A549 (cell line): ENCODE measurements around the gene SEMA4B. TPM values are rescaled to one million over a fixed set of nuclear protein-coding genes. Genes with fewer than 3 reads are reported as not detected.

Source experiments
- ATAC-seq, 2 experiments: fragments of 200-7000 bp in 1 of 2; fragments of >200 bp in 1 of 2; cut with Nextera tagmentation in 1 of 2; cut with Tn5 transposase in 1 of 2; 3 replicates each; pipeline versions ENCODE4 v1.8.0 to v1.9.1; 2018 to 2020; ENCODE audit warnings: mild to moderate bottlenecking in 1 of 2, moderate library complexity in 1 of 2
- CTCF ChIA-PET: fragments of 300-600 bp; sonication (Branson Sonifier 250); formaldehyde crosslinking; extraction: SDS; loops from one replicate; lab custom pipeline; 2021; ENCODE audit warnings: antibody characterized with exemption, inconsistent platforms; lab: Yijun Ruan, JAX
- POLR2A ChIA-PET: fragments of 350-600 bp; formaldehyde crosslinking; extraction: SDS; loops from one replicate; lab custom pipeline; 2021; ENCODE audit warnings: antibody characterized with exemption, inconsistent platforms; lab: Yijun Ruan, JAX
- DNase-seq, 2 experiments: peaks; one replicate each; pipeline versions ENCODE4 v3.0.0 to v3.0.0-alpha.2; 2011 to 2016; ENCODE audit warnings: low read depth in 1 of 2, low spot score in 1 of 2
- FAIRE-seq: peaks from 2 replicates; lab custom pipeline; 2011; peaks lifted over from hg19 to GRCh38; lab: Jason Lieb, UNC
- H3K27ac ChIP-seq, 2 experiments: fragments of >200 bp; sonication (Bioruptor Twin); formaldehyde crosslinking; 3 replicates each; pipeline ENCODE4 v1.5.1; 2016 to 2017
- H3K4me1 ChIP-seq: fragments of >200 bp; sonication (Bioruptor Twin); formaldehyde crosslinking; 3 replicates; pipeline ENCODE4 v1.6.1; 2016
- H3K4me2 ChIP-seq: fragments of >200 bp; sonication (Bioruptor Twin); formaldehyde crosslinking; 3 replicates; pipeline ENCODE4 v1.6.1; 2016
- H3K4me3 ChIP-seq: fragments of >200 bp; sonication (Bioruptor Twin); formaldehyde crosslinking; 3 replicates; pipeline ENCODE4 v1.5.1; 2016
- H3K9me3 ChIP-seq: fragments of >200 bp; sonication (Bioruptor Twin); formaldehyde crosslinking; 3 replicates; pipeline ENCODE4 v1.6.1; 2016
- CBX2 ChIP-seq: fragments of 200-600 bp; sonication (generic); IDR thresholded peaks from 2 replicates; pipeline ENCODE4 v1.6.1; 2016; ENCODE audit warnings: low read depth, mild to moderate bottlenecking, borderline replicate concordance
- CBX8 ChIP-seq: fragments of 200-600 bp; sonication (generic); IDR thresholded peaks from 2 replicates; pipeline ENCODE4 v1.6.1; 2016
- CHD2 ChIP-seq: fragments of 150-350 bp; IDR thresholded peaks from 2 replicates; pipeline ENCODE4 v1.6.1; 2014; ENCODE audit warnings: low read length; ENCODE audit not compliant: partially characterized antibody
- CHD4 ChIP-seq: fragments of 200-600 bp; sonication (generic); IDR thresholded peaks from 2 replicates; pipeline ENCODE4 v1.6.1; 2016; ENCODE audit warnings: antibody characterized with exemption, mild to moderate bottlenecking, borderline replicate concordance
- ESRRA ChIP-seq: fragments of 150-350 bp; IDR thresholded peaks from 2 replicates; pipeline ENCODE4 v1.6.1; 2014; ENCODE audit warnings: mild to moderate bottlenecking, low read length, borderline replicate concordance
- FOSB ChIP-seq: fragments of 250-450 bp; sonication (Bioruptor Pico); IDR thresholded peaks from 2 replicates; pipeline ENCODE4 v1.5.0; 2020; ENCODE audit warnings: mild to moderate bottlenecking, moderate library complexity
- FOSL2 ChIP-seq, 2 experiments: fragments of 450-650 bp in 1 of 2; fragments of >200 bp in 1 of 2; sonication (Bioruptor Twin) in 1 of 2; formaldehyde crosslinking; IDR thresholded peaks; 2 replicates each; pipeline versions ENCODE4 v1.5.0 to v1.6.1; 2016 to 2020; ENCODE audit warnings: mild to moderate bottlenecking in 1 of 2, moderate library complexity in 1 of 2
- FOXS1 ChIP-seq: fragments of 250-450 bp; sonication (Bioruptor Pico); IDR thresholded peaks from 2 replicates; pipeline ENCODE4 v1.5.0; 2020; ENCODE audit warnings: mild to moderate bottlenecking, moderate library complexity
- GATA3 ChIP-seq: IDR thresholded peaks from 2 replicates; pipeline ENCODE4 v1.6.1; 2012; ENCODE audit warnings: borderline replicate concordance
- HMGXB4 ChIP-seq: fragments of 250-450 bp; sonication (Bioruptor Pico); IDR thresholded peaks from 2 replicates; pipeline ENCODE4 v1.5.0; 2021; ENCODE audit warnings: mild to moderate bottlenecking, moderate library complexity, borderline replicate concordance
- JUN ChIP-seq, 2 experiments: fragments of >200 bp; sonication (Bioruptor Twin); formaldehyde crosslinking; IDR thresholded peaks; 2 replicates in 1 of 2; 3 replicates in 1 of 2; pipeline ENCODE4 v1.6.1; 2016 to 2017
- JUNB ChIP-seq: fragments of >200 bp; sonication (Bioruptor Twin); formaldehyde crosslinking; IDR thresholded peaks from 2 replicates; pipeline ENCODE4 v1.6.1; 2016
- KDM5A ChIP-seq: fragments of 200-600 bp; sonication (generic); IDR thresholded peaks from 2 replicates; pipeline ENCODE4 v1.6.1; 2016; ENCODE audit warnings: antibody characterized with exemption, mild to moderate bottlenecking
- MYC ChIP-seq: IDR thresholded peaks from 2 replicates; pipeline ENCODE4 v1.6.1; 2012; ENCODE audit warnings: mild to moderate bottlenecking, inconsistent platforms, low read length, improper control_type of control experiment, borderline replicate concordance
- NFE2L2 ChIP-seq: fragments of 150-350 bp; conservative IDR thresholded peaks from 2 replicates; pipeline ENCODE4 v1.6.1; 2014; ENCODE audit warnings: low read length
- NR3C1 ChIP-seq: fragments of >200 bp; sonication (Bioruptor Twin); formaldehyde crosslinking; IDR thresholded peaks from 3 replicates; pipeline ENCODE4 v1.6.1; 2017
- RAD21 ChIP-seq, 2 experiments: fragments of >200 bp in 1 of 2; sonication (Bioruptor Twin) in 1 of 2; formaldehyde crosslinking in 1 of 2; IDR thresholded peaks in 1 of 2; conservative IDR thresholded peaks in 1 of 2; 2 replicates in 1 of 2; 3 replicates in 1 of 2; pipeline ENCODE4 v1.6.1; 2012 to 2018; ENCODE audit warnings: inconsistent platforms in 1 of 2
- RARB ChIP-seq: fragments of 250-450 bp; sonication (Bioruptor Pico); IDR thresholded peaks from 2 replicates; pipeline ENCODE4 v1.8.0; 2021; ENCODE audit warnings: mild to moderate bottlenecking, moderate library complexity
- RCOR1 ChIP-seq: fragments of 150-350 bp; IDR thresholded peaks from 2 replicates; pipeline ENCODE4 v1.6.1; 2014; ENCODE audit warnings: antibody characterized with exemption, low read length, low read depth
- SMC3 ChIP-seq: fragments of >200 bp; sonication (Bioruptor Twin); formaldehyde crosslinking; IDR thresholded peaks from 3 replicates; pipeline ENCODE4 v1.6.1; 2018; ENCODE audit warnings: inconsistent platforms
- SREBF2 ChIP-seq: fragments of 450-650 bp; IDR thresholded peaks from 2 replicates; pipeline ENCODE4 v1.6.1; 2014; ENCODE audit warnings: mild to moderate bottlenecking, moderate library complexity
- TFCP2L1 ChIP-seq: fragments of 250-450 bp; sonication (Bioruptor Pico); IDR thresholded peaks from 2 replicates; pipeline ENCODE4 v1.5.0; 2021; ENCODE audit warnings: mild to moderate bottlenecking
- ZSCAN20 ChIP-seq: fragments of 250-450 bp; sonication (Bioruptor Pico); IDR thresholded peaks from 2 replicates; pipeline ENCODE4 v1.8.0; 2022; ENCODE audit warnings: mild to moderate bottlenecking, moderate library complexity
- WGBS: methylation state at CpG from one replicate; pipeline ENCODE4 v1.1.6; 2017; ENCODE audit errors: missing lambda C conversion rate; 5-methylcytosine and 5-hydroxymethylcytosine counted together
- polyA plus RNA-seq, 4 experiments: library from polyadenylated mRNA; depleted of rRNA in 3 of 4; stranded (reverse); fragments of >200 nt; fragmentation: RNase III in 1 of 4; extraction: RNeasy Plus Mini Kit Qiagen cat#74134 plus additional on column Dnase treatment in 1 of 4; gene quantifications; 2 replicates in 3 of 4; 3 replicates in 1 of 4; pipeline ENCODE4 v1.2.3, GENCODE V29; 2011 to 2017
- TF ChIP-seq, protein P1 (sequence below): fragments of 250-450 bp; sonication (Bioruptor Pico); IDR thresholded peaks from 2 replicates; pipeline ENCODE4 v1.5.0; 2020; ENCODE audit warnings: low read depth, mild to moderate bottlenecking, moderate library complexity
- TF ChIP-seq, protein P2 (sequence below): fragments of 150-350 bp; IDR thresholded peaks from 2 replicates; pipeline ENCODE4 v1.6.1; 2014; ENCODE audit warnings: low read depth, mild to moderate bottlenecking, low read length

The SEMA4B gene
- polyA plus RNA-seq, 2 of the 4 experiments (the other 2 are of a cell fraction) = 45.3 to 47.1 TPM

- H3K9me3 ChIP-seq = no peaks in the 10 kb centered on the region
- ChIA-PET CTCF (interaction anchor here (0.6 to 36.4 kb wide), 10 partner anchors 8 to 108 kb away, joined by 3 to 732 read pairs (median 4); partner anchors contain the start of genes CIB1, GDPGP1 and SEMA4B), POLR2A (interaction anchor here (1.0 to 2.6 kb wide), 5 partner anchors 11 to 37 kb away, joined by 3 to 17 read pairs (median 5); partner anchors contain the start of genes CIB1, GDPGP1, SEMA4B and TTLL13)
- no peak overlapping the region for H3K4me3 ChIP-seq
- 70% methylated on average over 34 of the region's 35 CpGs for WGBS
- peak overlapping the region; percentile 90 to 92 for H3K27ac ChIP-seq
- H3K4me2 ChIP-seq = peak overlapping the region; percentile 86
- ATAC-seq (peak; percentile 2 to 3; a peak in 5 of 6 replicates), DNase-seq (no peak), FAIRE-seq (no peak)
- no peak for TF ChIP-seq KDM5A
- no peak for TF ChIP-seq MYC
- no peak for TF ChIP-seq CHD4
- TF ChIP-seq ZSCAN20 (CRISPR knock-in tag) = no peak
- TF ChIP-seq FOSL2 (IDR thresholded peaks at IDR 0.05) = no peak
- no peak for TF ChIP-seq FOSL2 (CRISPR knock-in tag; IDR thresholded peaks at IDR 0.05)
- no peak for TF ChIP-seq RARB
- TF ChIP-seq FOXS1 (CRISPR knock-in tag) = no peak
- no peak for TF ChIP-seq GATA3
- peaks cover 59% of the 10 kb centered on the region for H3K4me1 ChIP-seq
These were observed 11.3 kb downstream of the SEMA4B start for GRCh38 chr15:90212221-90213098.

DNA sequence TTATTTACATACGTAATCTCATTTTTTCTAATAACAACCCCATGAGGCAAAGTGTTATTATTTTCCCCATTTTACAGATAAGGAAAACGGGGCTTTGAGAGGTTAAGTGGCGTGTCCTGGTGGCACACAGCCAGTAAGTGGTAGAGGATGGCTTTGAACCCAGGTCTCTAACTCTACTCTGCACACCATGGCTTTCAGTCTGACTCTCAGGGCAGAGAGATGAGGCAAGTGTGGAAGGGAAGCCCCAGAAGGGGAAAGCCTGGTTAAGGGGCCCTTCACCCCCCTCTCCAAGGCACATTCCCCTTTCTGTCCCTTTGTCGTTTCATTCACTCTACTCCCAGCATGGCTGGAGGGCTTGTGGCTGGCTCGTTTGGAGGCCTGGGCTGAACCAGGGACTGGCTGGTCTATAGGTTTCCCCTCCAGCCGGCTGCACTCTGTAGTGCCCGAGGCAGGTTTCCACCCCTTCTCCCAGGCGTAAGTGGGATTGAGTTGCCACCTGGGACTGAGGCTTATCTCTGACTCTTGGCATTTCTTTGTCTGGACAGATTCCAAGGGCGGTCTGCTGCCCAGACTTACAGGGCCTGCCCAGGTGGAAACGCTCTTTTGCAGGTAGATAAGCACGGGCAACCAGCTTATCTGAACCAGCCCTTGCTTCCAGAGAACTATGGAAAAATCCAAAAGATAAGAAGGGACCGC is 12.1 kb downstream of the SEMA4B start:
- Histone ChIP-seq H3K4me3 (no peak overlapping the region), H3K4me1 (peaks cover 59% of the 10 kb centered on the region), H3K9me3 (no peaks in the 10 kb centered on the region), H3K4me2 (peak overlapping the region; percentile 86; the same call in 1 of the 3 replicates), H3K27ac (peak overlapping the region; percentile 90 to 92; a peak in 5 of 6 replicates)
- 85% methylated on average over 12 of the region's 12 CpGs for WGBS
- no peak for ATAC-seq
- FAIRE-seq = no peak
- no peak for DNase-seq
- CTCF ChIA-PET = interaction anchor here (0.6 to 36.4 kb wide), 12 partner anchors 9 to 436 kb away, joined by 3 to 732 read pairs (median 4); partner anchors contain the start of genes CIB1, GDPGP1 and SEMA4B
- no peak for TF ChIP-seq NFE2L2
- TF ChIP-seq CHD2 = no peak
- no peak for TF ChIP-seq CHD4
- TF ChIP-seq RAD21 (conservative IDR thresholded peaks at IDR 0.05 in 1 of 2, IDR thresholded peaks at IDR 0.05 in 1 of 2) = no peak
- TF ChIP-seq JUNB = no peak
- TF ChIP-seq JUN (IDR thresholded peaks at IDR 0.05) = no peak
- no peak for TF ChIP-seq RCOR1
- no peak for TF ChIP-seq SREBF2
- POLR2A ChIA-PET = interaction anchor here (1.9 to 2.6 kb wide), 2 partner anchors 12 to 20 kb away, joined by 11 to 17 read pairs; partner anchors contain the start of genes CIB1, GDPGP1 and SEMA4B

GRCh38 chr15:90213818-90214204 is 12.7 kb downstream of the SEMA4B start:
- Histone ChIP-seq H3K4me3 (no peak overlapping the region), H3K27ac (peak overlapping the region in 1 of 2 experiments; percentile 90; a peak in 4 of 6 replicates), H3K4me2 (no peak overlapping the region), H3K9me3 (no peaks in the 10 kb centered on the region), H3K4me1 (peaks cover 58% of the 10 kb centered on the region)
- TF ChIP-seq FOSB (no peak), CBX2 (no peak), NR3C1 (no peak), SMC3 (no peak), CBX8 (no peak), HMGXB4 (CRISPR knock-in tag) (no peak), TFCP2L1 (CRISPR knock-in tag) (no peak), ESRRA (no peak)
- TF ChIP-seq, protein P1, sequence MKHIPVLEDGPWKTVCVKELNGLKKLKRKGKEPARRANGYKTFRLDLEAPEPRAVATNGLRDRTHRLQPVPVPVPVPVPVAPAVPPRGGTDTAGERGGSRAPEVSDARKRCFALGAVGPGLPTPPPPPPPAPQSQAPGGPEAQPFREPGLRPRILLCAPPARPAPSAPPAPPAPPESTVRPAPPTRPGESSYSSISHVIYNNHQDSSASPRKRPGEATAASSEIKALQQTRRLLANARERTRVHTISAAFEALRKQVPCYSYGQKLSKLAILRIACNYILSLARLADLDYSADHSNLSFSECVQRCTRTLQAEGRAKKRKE (CRISPR knock-in tag) = no peak
- TF ChIP-seq, protein P2, sequence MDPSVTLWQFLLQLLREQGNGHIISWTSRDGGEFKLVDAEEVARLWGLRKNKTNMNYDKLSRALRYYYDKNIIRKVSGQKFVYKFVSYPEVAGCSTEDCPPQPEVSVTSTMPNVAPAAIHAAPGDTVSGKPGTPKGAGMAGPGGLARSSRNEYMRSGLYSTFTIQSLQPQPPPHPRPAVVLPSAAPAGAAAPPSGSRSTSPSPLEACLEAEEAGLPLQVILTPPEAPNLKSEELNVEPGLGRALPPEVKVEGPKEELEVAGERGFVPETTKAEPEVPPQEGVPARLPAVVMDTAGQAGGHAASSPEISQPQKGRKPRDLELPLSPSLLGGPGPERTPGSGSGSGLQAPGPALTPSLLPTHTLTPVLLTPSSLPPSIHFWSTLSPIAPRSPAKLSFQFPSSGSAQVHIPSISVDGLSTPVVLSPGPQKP = no peak
- FAIRE-seq = no peak
- POLR2A ChIA-PET = interaction anchor here (1.7 to 2.6 kb wide), 3 partner anchors 12 to 22 kb away, joined by 4 to 17 read pairs (median 11); partner anchors contain the start of genes CIB1, GDPGP1 and SEMA4B
- DNase-seq = no peak
- ATAC-seq = no peak
- CTCF ChIA-PET = interaction anchor here (0.6 to 36.4 kb wide), 15 partner anchors 8 to 435 kb away, joined by 3 to 732 read pairs (median 4); partner anchors contain the start of genes CIB1, GDPGP1 and SEMA4B
- 91% methylated on average over 11 of the region's 11 CpGs for WGBS
